IMR-90 (cell line): Measurements from ENCODE around the gene SH3RF3. TPM values are rescaled to one million over a fixed set of nuclear protein-coding genes. Genes with fewer than 3 reads are reported as not detected.

Experiments used
- ATAC-seq: fragments of 200-7000 bp; cut with Tn5 transposase; 2 replicates; pipeline ENCODE4 v1.9.1; 2020; ENCODE audit warnings: low read depth, mild to moderate bottlenecking, moderate library complexity
- BruUV-seq: library from RNA; stranded (reverse); fragments of 400-500 nt; replicated peaks from 2 replicates; lab custom pipeline; 2021; lab: Mats Ljungman, UMichigan
- CTCF ChIA-PET: fragments of 300-600 bp; formaldehyde crosslinking; extraction: SDS; loops from one replicate; lab custom pipeline; 2021; ENCODE audit warnings: antibody characterized with exemption; lab: Yijun Ruan, JAX
- POLR2A ChIA-PET: fragments of 300-600 bp; sonication (Branson Sonifier 250); formaldehyde crosslinking; loops from one replicate; lab custom pipeline; 2022; ENCODE audit warnings: antibody characterized with exemption; ENCODE audit not compliant: unreplicated experiment; lab: Charles Lee
- DNase-seq: peaks from one replicate; pipeline ENCODE4 v3.0.0; 2013
- H2AFZ ChIP-seq: replicated peaks from 2 replicates; pipeline ENCODE3; 2013; ENCODE audit warnings: low read length, mild to moderate bottlenecking; ENCODE audit not compliant: poor library complexity
- H2AK5ac ChIP-seq: 2 replicates; pipeline ENCODE4 v1.6.1; 2013; ENCODE audit warnings: low read depth, low read length, inconsistent platforms
- H2AK9ac ChIP-seq: replicated peaks from 2 replicates; pipeline ENCODE3; 2013; ENCODE audit warnings: mild to moderate bottlenecking, low read depth, low read length, moderate library complexity; ENCODE audit not compliant: poor library complexity
- H2BK120ac ChIP-seq: 2 replicates; pipeline ENCODE4 v1.6.1; 2013; ENCODE audit warnings: low read depth, low read length, inconsistent platforms
- H2BK15ac ChIP-seq: 3 replicates; pipeline ENCODE4 v1.6.1; 2013; ENCODE audit warnings: low read depth, low read length, inconsistent platforms
- H2BK20ac ChIP-seq: 2 replicates; pipeline ENCODE4 v1.6.1; 2013; ENCODE audit warnings: low read depth, mild to moderate bottlenecking, inconsistent platforms, low read length, moderate library complexity
- H2BK5ac ChIP-seq: 2 replicates; pipeline ENCODE4 v1.6.1; 2013; ENCODE audit warnings: mild to moderate bottlenecking, low read depth, low read length, inconsistent platforms; ENCODE audit not compliant: poor library complexity, severe bottlenecking
- H3K14ac ChIP-seq: replicated peaks from 2 replicates; pipeline ENCODE4 v1.6.1; 2013; ENCODE audit warnings: low read depth, low read length, inconsistent platforms
- H3K18ac ChIP-seq: 2 replicates; pipeline ENCODE4 v1.6.1; 2013; ENCODE audit warnings: low read depth, low read length, control low read depth
- H3K23ac ChIP-seq: 2 replicates; pipeline ENCODE4 v1.6.1; 2013; ENCODE audit warnings: low read depth, low read length, inconsistent platforms
- H3K27ac ChIP-seq: 2 replicates; pipeline ENCODE4 v1.5.1; 2013; ENCODE audit warnings: mild to moderate bottlenecking, control low read depth, low read length; ENCODE audit not compliant: insufficient read depth
- H3K27me3 ChIP-seq: 2 replicates; pipeline ENCODE4 v1.6.1; 2013; ENCODE audit warnings: low read length; ENCODE audit not compliant: control insufficient read depth, insufficient read depth
- H3K36me3 ChIP-seq: 2 replicates; pipeline ENCODE4 v1.6.1; 2013; ENCODE audit warnings: low read length, mixed read lengths; ENCODE audit not compliant: control insufficient read depth, insufficient read depth
- H3K4ac ChIP-seq: 2 replicates; pipeline ENCODE4 v1.6.1; 2013; ENCODE audit warnings: low read depth, low read length, inconsistent platforms
- H3K4me1 ChIP-seq: 2 replicates; pipeline ENCODE4 v1.6.1; 2013; ENCODE audit warnings: low read length, mixed read lengths; ENCODE audit not compliant: control insufficient read depth, insufficient read depth
- H3K4me2 ChIP-seq: 2 replicates; pipeline ENCODE4 v1.6.1; 2013; ENCODE audit warnings: low read depth, mild to moderate bottlenecking, control low read depth, low read length, moderate library complexity
- H3K4me3 ChIP-seq: 2 replicates; pipeline ENCODE4 v1.5.1; 2013; ENCODE audit warnings: low read depth, mild to moderate bottlenecking, control low read depth, low read length, moderate library complexity; ENCODE audit not compliant: insufficient read depth
- H3K56ac ChIP-seq: 2 replicates; pipeline ENCODE4 v1.6.1; 2013; ENCODE audit warnings: low read length, inconsistent platforms; ENCODE audit not compliant: insufficient read depth; ENCODE audit errors: extremely low read depth
- H3K79me1 ChIP-seq, 2 experiments: 2 replicates each; pipeline ENCODE4 v1.6.1; 2013; ENCODE audit warnings: low read length in 2 of 2, inconsistent platforms in 1 of 2, low read depth in 1 of 2
- H3K9ac ChIP-seq: 2 replicates; pipeline ENCODE4 v1.6.1; 2013; ENCODE audit warnings: low read depth, low read length, control low read depth
- H3K9me1 ChIP-seq: 2 replicates; pipeline ENCODE4 v1.6.1; 2013; ENCODE audit warnings: low read length, inconsistent platforms; ENCODE audit not compliant: insufficient read depth
- H3K9me3 ChIP-seq: 2 replicates; pipeline ENCODE4 v1.6.1; 2013; ENCODE audit warnings: low read length; ENCODE audit not compliant: control insufficient read depth, insufficient read depth
- H4K20me1 ChIP-seq: 2 replicates; pipeline ENCODE4 v1.6.1; 2013; ENCODE audit warnings: low read length, inconsistent platforms; ENCODE audit not compliant: insufficient read depth
- H4K5ac ChIP-seq: 2 replicates; pipeline ENCODE4 v1.6.1; 2013; ENCODE audit warnings: mild to moderate bottlenecking, low read depth, low read length, control low read depth
- H4K8ac ChIP-seq, 2 experiments: 2 replicates each; pipeline ENCODE4 v1.6.1; 2013; ENCODE audit warnings: low read depth in 2 of 2, low read length in 2 of 2, control low read depth in 1 of 2, inconsistent platforms in 1 of 2
- H4K91ac ChIP-seq: 2 replicates; pipeline ENCODE4 v1.6.1; 2013; ENCODE audit warnings: low read depth, low read length, inconsistent platforms; ENCODE audit not compliant: insufficient read depth
- CEBPB ChIP-seq: IDR thresholded peaks from 2 replicates; pipeline ENCODE4 v1.6.1; 2012; ENCODE audit warnings: low read depth, low read length, improper control_type of control experiment
- CTCF ChIP-seq: conservative IDR thresholded peaks from 2 replicates; pipeline ENCODE4 v1.5.1; 2012; ENCODE audit warnings: mild to moderate bottlenecking, low read depth, low read length, improper control_type of control experiment
- FOS ChIP-seq: fragments of 150-350 bp; IDR thresholded peaks from 2 replicates; pipeline ENCODE4 v1.6.1; 2016; ENCODE audit warnings: low read depth, low read length
- MXI1 ChIP-seq: IDR thresholded peaks from 2 replicates; pipeline ENCODE4 v1.6.1; 2012; ENCODE audit warnings: low read depth, mild to moderate bottlenecking, low read length, moderate library complexity, borderline replicate concordance
- NFE2L2 ChIP-seq: fragments of 150-350 bp; IDR thresholded peaks from 2 replicates; pipeline ENCODE4 v1.6.1; 2016; ENCODE audit warnings: low read depth, mild to moderate bottlenecking, low read length
- WGBS, 2 experiments: methylation state at CpG; one replicate each; pipeline versions ENCODE4 v1.1.5 to v1.1.7; 2013; ENCODE audit warnings: missing lambda C conversion rate in 2 of 2; ENCODE audit not compliant: insufficient read length in 1 of 2; ENCODE audit errors: extremely low coverage in 2 of 2; 5-methylcytosine and 5-hydroxymethylcytosine counted together
- dilution Hi-C: fragments of 300-500 bp; cut with HindIII; formaldehyde crosslinking; loops from one replicate; pipeline ENCODE4 v1.14.3; 2018; ENCODE audit warnings: low sequenced_read_pairs; ENCODE audit not compliant: unreplicated experiment
- in situ Hi-C: fragments of 300-500 bp; cut with MboI; formaldehyde crosslinking; loops from 3 replicates; pipeline ENCODE4 v1.14.3; 2019; ENCODE audit warnings: low sequenced_read_pairs, inconsistent platforms, mixed read lengths
- intact Hi-C: fragments of 100-400 bp; cut with micrococcal nuclease; formaldehyde crosslinking; loops from 2 replicates; pipeline ENCODE4 v1.10.0; 2022
- polyA plus RNA-seq, 3 experiments: library from polyadenylated mRNA; depleted of rRNA; stranded (reverse); fragments of >200 nt; gene quantifications; 2 replicates each; pipeline ENCODE4 v1.2.3, GENCODE V29; 2012; ENCODE audit warnings: low replicate concordance in 1 of 3
- total RNA-seq: library from RNA; depleted of rRNA; stranded (reverse); fragments of >200 nt; gene quantifications from 2 replicates; pipeline ENCODE4 v1.2.3, GENCODE V29; 2012

The SH3RF3 gene
- total and polyA plus RNA-seq, 2 of the 4 experiments (the other 2 are of a cell fraction) = 3.4 to 5.3 TPM

- Histone ChIP-seq H3K18ac (no peak overlapping the region), H3K9me3 (peaks cover 7% of the 10 kb centered on the region), H2BK5ac (no peak overlapping the region), H3K4ac (peak overlapping the region; percentile 72; the same call in 1 of the 2 replicates), H3K9ac (no peak overlapping the region), H3K23ac (peak overlapping the region; percentile 40; the same call in 1 of the 2 replicates), H4K5ac (0 out of 2 replicates have a peak overlapping the region, but pooled peaks have one; percentile 5), H3K4me2 (no peak overlapping the region), H2AFZ (peak overlapping the region; percentile 45), H2AK5ac (peak overlapping the region; percentile 14; the same call in 1 of the 2 replicates), H3K27me3 (no peaks in the 10 kb centered on the region), H4K20me1 (peaks cover 13% of the 10 kb centered on the region), H2BK120ac (peak overlapping the region; percentile 49), H3K79me1 (peaks cover 0 to 10% of the 10 kb centered on the region in 2 experiments; a peak in 2 of 4 replicates), H2AK9ac (no peak overlapping the region), H3K4me1 (peaks cover 15% of the 10 kb centered on the region), H3K14ac (peak overlapping the region; percentile 27; the same call in 1 of the 2 replicates), H3K27ac (no peak overlapping the region), H2BK15ac (no peak overlapping the region; the same call in 2 of the 3 replicates), H3K56ac (no peak overlapping the region), H3K36me3 (peaks cover 22% of the 10 kb centered on the region), H3K9me1 (peaks cover 24% of the 10 kb centered on the region), H4K8ac (peak overlapping the region in 1 of 2 experiments; percentile 3; a peak in 1 of 4 replicates), H4K91ac (peak overlapping the region; percentile 16; the same call in 1 of the 2 replicates), H2BK20ac (no peak overlapping the region), H3K4me3 (no peak overlapping the region)
- ATAC-seq (peak; percentile 92), DNase-seq (peak; percentile 86)
- 48% methylated on average over 3 of the region's 8 CpGs; no CpG with 5 or more reads in 1 of the 2 experiments for WGBS, 2 experiments
- no TSS peak for BruUV-seq
- dilution Hi-C loops (no loop called here), intact Hi-C loops (loop anchor here (5.0 kb wide), 1 partner anchor 117 kb away; no protein-coding TSS in a partner anchor), in situ Hi-C loops (no loop called here)
- TF ChIP-seq NFE2L2 (peak; percentile 92), MXI1 (no peak), CEBPB (peak; percentile 51; the same call in 1 of the 2 replicates), FOS (peak; percentile 73), CTCF (no peak)
- POLR2A ChIA-PET = no interaction called here
- CTCF ChIA-PET = no interaction called here
Observed at GRCh38 chr2:109438773-109439389, 309.9 kb downstream of the SH3RF3 start.
